ENCODE results near the gene CLDN20.

GRCh38 chr6:155275808-155276480 is 12.1 kb downstream of the CLDN20 start:
- TF ChIP-seq, protein P1, sequence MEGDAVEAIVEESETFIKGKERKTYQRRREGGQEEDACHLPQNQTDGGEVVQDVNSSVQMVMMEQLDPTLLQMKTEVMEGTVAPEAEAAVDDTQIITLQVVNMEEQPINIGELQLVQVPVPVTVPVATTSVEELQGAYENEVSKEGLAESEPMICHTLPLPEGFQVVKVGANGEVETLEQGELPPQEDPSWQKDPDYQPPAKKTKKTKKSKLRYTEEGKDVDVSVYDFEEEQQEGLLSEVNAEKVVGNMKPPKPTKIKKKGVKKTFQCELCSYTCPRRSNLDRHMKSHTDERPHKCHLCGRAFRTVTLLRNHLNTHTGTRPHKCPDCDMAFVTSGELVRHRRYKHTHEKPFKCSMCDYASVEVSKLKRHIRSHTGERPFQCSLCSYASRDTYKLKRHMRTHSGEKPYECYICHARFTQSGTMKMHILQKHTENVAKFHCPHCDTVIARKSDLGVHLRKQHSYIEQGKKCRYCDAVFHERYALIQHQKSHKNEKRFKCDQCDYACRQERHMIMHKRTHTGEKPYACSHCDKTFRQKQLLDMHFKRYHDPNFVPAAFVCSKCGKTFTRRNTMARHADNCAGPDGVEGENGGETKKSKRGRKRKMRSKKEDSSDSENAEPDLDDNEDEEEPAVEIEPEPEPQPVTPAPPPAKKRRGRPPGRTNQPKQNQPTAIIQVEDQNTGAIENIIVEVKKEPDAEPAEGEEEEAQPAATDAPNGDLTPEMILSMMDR (IDR thresholded peaks at IDR 0.05) = no peak
- TF ChIP-seq POLR2A (IDR thresholded peaks at IDR 0.05) = no peak

Data from lower leg skin (tissue), 3 donors.